ENCODE measurements around the gene PDZK1IP1.

DNA sequence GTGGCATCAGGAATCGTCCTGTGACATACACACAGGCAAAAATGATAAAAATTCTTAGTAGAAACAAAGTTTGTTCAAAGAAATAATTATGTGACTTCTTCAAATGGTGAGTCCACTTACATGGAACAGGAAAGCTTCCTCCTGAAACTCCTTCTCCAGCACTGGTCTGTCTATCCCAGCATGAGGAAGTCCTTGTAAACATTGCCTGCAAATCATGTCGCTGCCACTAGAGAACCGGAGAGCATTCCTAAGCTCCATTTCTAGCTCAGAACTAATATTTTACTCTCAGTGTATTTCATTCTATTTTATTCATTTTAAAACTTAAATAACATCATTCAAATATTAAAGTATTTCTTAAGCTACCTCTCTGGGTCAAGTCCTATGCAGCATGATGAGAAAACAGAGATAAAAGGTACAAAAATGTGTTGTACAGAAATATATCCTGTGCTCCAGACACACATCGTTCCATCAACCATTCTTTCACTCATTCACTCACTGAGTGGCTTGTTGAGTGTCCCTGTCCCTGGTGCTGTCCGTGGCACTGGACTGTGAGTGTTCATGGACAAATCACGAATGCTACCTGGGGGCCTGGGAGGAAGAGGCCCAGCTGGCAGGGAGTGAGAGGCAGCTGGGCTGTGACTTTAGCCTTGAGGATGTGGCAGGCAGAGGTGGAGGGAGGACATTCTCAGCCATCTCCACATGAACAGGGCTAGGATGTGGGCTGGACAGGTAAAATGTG is 42.6 kb downstream of the PDZK1IP1 start:
- TF ChIP-seq, protein P1, sequence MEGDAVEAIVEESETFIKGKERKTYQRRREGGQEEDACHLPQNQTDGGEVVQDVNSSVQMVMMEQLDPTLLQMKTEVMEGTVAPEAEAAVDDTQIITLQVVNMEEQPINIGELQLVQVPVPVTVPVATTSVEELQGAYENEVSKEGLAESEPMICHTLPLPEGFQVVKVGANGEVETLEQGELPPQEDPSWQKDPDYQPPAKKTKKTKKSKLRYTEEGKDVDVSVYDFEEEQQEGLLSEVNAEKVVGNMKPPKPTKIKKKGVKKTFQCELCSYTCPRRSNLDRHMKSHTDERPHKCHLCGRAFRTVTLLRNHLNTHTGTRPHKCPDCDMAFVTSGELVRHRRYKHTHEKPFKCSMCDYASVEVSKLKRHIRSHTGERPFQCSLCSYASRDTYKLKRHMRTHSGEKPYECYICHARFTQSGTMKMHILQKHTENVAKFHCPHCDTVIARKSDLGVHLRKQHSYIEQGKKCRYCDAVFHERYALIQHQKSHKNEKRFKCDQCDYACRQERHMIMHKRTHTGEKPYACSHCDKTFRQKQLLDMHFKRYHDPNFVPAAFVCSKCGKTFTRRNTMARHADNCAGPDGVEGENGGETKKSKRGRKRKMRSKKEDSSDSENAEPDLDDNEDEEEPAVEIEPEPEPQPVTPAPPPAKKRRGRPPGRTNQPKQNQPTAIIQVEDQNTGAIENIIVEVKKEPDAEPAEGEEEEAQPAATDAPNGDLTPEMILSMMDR (IDR thresholded peaks at IDR 0.05 in 2 of 3, conservative IDR thresholded peaks at IDR 0.05 in 1 of 3; ENCODE audit: borderline replicate concordance in 1 of 3, insufficient read depth in 1 of 3, low read depth in 2 of 3, low read length in 2 of 3): 0 out of 6 replicates have a peak, but pooled peaks of 1 of the 3 experiments have one; percentile 4
- TF ChIP-seq, protein P2, sequence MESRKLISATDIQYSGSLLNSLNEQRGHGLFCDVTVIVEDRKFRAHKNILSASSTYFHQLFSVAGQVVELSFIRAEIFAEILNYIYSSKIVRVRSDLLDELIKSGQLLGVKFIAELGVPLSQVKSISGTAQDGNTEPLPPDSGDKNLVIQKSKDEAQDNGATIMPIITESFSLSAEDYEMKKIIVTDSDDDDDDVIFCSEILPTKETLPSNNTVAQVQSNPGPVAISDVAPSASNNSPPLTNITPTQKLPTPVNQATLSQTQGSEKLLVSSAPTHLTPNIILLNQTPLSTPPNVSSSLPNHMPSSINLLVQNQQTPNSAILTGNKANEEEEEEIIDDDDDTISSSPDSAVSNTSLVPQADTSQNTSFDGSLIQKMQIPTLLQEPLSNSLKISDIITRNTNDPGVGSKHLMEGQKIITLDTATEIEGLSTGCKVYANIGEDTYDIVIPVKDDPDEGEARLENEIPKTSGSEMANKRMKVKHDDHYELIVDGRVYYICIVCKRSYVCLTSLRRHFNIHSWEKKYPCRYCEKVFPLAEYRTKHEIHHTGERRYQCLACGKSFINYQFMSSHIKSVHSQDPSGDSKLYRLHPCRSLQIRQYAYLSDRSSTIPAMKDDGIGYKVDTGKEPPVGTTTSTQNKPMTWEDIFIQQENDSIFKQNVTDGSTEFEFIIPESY (IDR thresholded peaks at IDR 0.05; ENCODE audit: extremely low read depth, insufficient replicate concordance, low read length): no peak
- TF ChIP-seq ZFX (IDR thresholded peaks at IDR 0.05) (no peak), ELF1 (IDR thresholded peaks at IDR 0.05; ENCODE audit: borderline replicate concordance, low read depth) (no peak), POLR2AphosphoS5 (IDR thresholded peaks at IDR 0.05; ENCODE audit: low read depth, low read length) (no peak), SP1 (IDR thresholded peaks at IDR 0.05; ENCODE audit: low read depth) (no peak)
- TF ChIP-seq, protein P3, sequence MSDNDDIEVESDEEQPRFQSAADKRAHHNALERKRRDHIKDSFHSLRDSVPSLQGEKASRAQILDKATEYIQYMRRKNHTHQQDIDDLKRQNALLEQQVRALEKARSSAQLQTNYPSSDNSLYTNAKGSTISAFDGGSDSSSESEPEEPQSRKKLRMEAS (IDR thresholded peaks at IDR 0.05): no peak

All from HCT116 (cell line).